ES-I3 (cell line): ENCODE results near the gene OR2A5.
"Not testable (repeated sequence)": the region's sequence is repeated elsewhere in the genome, so short reads cannot be mapped to it uniquely, and the experiment has no call there.

Experiments
- H3K36me3 ChIP-seq: 2 replicates; pipeline ENCODE4 v1.6.1; 2013; ENCODE audit warnings: mild to moderate bottlenecking, low read length, control low read depth, moderate library complexity; ENCODE audit not compliant: insufficient read depth
- H3K4me1 ChIP-seq: 2 replicates; pipeline ENCODE4 v1.6.1; 2013; ENCODE audit warnings: mild to moderate bottlenecking, control low read depth, low read length; ENCODE audit not compliant: insufficient read depth
- H3K9ac ChIP-seq: 2 replicates; pipeline ENCODE4 v1.6.1; 2013; ENCODE audit warnings: low read depth, mild to moderate bottlenecking, low read length, moderate library complexity
- H3K9me3 ChIP-seq: 2 replicates; pipeline ENCODE4 v1.6.1; 2013; ENCODE audit warnings: mild to moderate bottlenecking, low read length, moderate library complexity; ENCODE audit not compliant: control insufficient read depth, insufficient read depth

The OR2A5 gene, protein sequence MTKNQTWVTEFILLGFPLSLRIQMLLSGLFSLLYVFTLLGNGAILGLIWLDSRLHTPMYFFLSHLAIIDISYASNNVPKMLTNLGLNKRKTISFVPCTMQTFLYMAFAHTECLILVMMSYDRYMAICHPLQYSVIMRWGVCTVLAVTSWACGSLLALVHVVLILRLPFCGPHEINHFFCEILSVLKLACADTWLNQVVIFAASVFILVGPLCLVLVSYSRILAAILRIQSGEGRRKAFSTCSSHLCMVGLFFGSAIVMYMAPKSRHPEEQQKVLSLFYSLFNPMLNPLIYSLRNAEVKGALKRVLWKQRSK

DNA sequence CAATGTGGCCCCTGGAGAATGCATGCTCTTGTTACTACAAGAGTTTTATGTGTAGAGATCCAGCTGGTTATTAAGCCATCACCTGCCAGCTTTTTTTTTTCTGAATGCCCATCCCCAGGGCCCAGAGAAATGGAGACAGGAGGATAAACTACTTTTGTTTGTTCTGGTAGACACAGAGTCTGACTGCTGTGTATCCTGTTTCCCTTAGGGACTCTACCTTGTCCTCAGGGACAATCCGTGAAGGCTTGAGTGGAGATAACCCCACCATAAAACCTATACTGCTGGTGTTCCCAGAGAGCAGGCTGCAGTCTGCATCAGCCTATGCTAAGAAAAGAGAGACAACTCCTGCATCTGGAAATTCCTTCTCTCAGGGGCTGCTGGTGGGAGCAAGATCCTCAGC, at the start of gene OR2A5:
Gene OR2A5 (plus strand): TSS at position 301 of the 400 bp plus-strand sequence. CDS start 1,454 bp downstream, outside the sequence.
- Histone ChIP-seq H3K4me1 (no peaks in the 10 kb centered on the region), H3K9me3 (no peaks in the 10 kb centered on the region), H3K9ac (no peak within 1 kb of the TSS), H3K36me3 (no peaks in the 10 kb centered on the region)

DNA sequence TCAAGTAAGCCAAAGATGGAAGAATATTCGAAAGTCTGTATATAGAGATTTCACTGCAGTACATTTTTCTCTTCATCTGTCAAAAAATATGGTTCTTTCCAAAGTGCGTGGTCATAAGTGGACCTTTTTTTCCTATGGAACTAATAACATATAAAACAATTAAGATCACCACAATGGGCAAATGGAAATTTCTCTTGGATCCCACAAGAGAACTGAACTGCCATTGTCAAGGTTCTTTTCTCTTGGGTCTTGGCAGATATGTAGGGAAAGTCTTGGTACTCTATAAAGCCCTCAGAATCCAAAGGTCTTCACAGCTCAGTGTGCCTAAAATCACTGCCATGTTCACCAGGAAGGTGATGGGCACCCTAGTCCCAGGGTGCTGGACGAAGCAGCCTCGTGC, 48.7 kb upstream of the OR2A5 start, which contains the start of gene OR6B1:
Gene OR6B1 (plus strand): TSS at position 301 of the 400 bp plus-strand sequence. CDS start 3,677 bp downstream, outside the sequence.
- Histone ChIP-seq H3K36me3 (no peaks in the 10 kb centered on the region), H3K9ac (no peak within 1 kb of the TSS), H3K9me3 (no peaks in the 10 kb centered on the region), H3K4me1 (no peaks in the 10 kb centered on the region)

DNA sequence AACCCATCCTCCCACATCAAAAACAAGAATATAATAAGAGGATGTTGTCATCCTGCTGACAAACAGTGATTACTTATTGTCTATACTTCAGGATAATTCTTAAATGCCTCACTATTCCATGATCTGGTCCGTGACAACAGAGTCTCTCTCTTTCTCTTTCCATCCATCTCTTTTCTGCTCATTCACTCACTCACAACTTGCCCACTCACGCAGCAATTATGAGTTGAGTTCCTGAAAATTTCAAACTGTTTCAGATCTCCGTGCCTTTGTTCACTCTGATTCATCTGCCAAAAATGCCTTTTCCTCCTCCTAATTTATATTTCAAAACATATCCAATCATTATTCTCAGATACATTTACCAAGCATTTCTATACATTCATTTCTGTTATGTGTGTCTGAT, 47.2 kb upstream of the OR2A5 start:
- H3K36me3 ChIP-seq: no peaks in the 10 kb centered on the region
- no peaks in the 10 kb centered on the region for H3K9me3 ChIP-seq
- H3K4me1 ChIP-seq: no peaks in the 10 kb centered on the region
- no peak overlapping the region for H3K9ac ChIP-seq

DNA sequence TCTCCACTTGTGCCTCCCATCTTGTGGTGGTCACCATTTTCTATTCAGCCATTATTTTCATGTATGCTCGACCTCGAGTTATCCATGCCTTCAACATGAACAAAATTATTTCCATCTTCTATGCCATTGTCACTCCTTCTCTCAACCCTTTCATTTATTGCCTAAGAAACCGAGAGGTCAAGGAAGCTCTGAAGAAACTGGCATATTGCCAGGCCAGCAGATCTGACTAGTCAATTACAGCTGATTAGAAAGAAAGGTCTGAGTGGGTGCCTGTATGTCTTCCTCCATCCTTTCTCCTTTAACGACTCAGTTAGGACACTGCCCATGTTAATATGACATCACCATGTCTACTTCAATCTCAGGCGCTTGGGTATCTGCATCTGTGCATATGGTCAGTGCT, 44.0 kb upstream of the OR2A5 start:
- no peaks in the 10 kb centered on the region for H3K4me1 ChIP-seq
- H3K9ac ChIP-seq: no peak overlapping the region
- no peaks in the 10 kb centered on the region for H3K9me3 ChIP-seq
- no peaks in the 10 kb centered on the region for H3K36me3 ChIP-seq

DNA sequence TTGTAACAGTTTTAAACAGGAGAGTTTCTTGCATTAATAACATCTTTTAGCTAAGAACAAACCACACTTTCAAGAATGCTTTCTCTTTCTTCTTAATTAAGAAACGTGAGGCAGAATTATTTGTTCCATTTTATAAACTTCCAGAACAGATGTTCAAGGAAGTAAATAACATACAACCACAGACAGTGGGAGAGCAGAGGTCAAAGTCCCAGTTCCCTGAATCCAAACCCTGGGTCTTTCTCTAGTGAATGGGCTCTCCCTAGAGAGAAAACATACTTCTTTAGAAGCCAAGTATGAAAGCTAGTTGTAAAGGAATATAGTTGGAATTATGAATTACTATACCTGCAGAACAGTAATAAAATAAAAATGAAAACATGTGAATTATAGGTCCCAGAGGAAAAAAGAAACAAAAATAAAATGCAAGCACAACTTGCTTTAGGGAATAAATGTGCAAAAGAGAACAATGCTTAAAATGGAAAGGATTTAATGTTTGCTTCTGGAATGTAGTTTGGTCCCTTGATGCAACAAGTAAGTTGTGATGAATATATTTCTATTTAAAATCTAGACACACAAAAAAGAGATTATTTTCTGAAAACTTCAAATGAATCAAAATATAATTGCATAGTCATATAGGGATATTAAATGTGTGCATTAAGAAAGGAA, 42.6 kb upstream of the OR2A5 start:
- H3K9me3 ChIP-seq: no peaks in the 10 kb centered on the region
- no peaks in the 10 kb centered on the region for H3K4me1 ChIP-seq
- no peaks in the 10 kb centered on the region for H3K36me3 ChIP-seq
- no peak overlapping the region for H3K9ac ChIP-seq

DNA sequence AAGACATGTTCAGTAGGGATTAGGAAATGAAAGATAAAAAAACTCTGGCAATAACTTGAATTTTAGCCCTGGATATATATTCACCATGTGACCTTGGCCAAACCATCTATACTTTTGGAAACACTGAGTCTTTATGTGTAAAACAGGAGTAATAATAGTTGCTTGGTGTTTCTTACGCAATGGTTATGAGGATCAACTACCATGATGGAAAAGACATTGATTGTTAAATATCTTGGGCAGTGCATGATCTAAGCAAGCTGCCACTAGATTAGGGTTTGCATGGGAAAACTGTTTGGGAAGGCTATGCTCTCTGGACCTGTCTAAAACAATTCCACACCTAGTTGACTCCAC, 42.1 kb upstream of the OR2A5 start:
- H3K4me1 ChIP-seq: no peaks in the 10 kb centered on the region
- no peaks in the 10 kb centered on the region for H3K36me3 ChIP-seq
- no peaks in the 10 kb centered on the region for H3K9me3 ChIP-seq
- H3K9ac ChIP-seq: no peak overlapping the region

DNA sequence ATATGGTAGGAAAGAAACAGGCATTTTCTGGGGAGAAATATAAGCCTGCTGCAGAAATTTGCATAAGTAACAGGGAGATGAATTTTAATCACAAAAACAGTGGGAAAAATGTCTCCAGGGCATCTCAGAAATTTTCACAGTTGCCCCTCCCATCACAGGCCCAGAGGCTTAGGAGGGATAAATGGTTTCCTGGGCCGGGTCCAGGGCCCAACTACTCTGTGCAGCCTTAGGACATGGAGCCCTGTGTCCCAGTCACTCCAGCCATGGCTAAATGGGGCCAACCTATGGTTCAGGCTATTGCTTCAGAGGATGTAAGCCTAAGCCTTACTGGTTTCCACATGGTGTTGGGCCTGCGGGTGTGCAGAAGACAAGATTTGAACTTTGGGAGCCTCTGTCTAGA, 39.4 kb upstream of the OR2A5 start:
- Histone ChIP-seq H3K36me3 (no peaks in the 10 kb centered on the region), H3K9ac (no peak overlapping the region), H3K4me1 (no peaks in the 10 kb centered on the region), H3K9me3 (no peaks in the 10 kb centered on the region)

DNA sequence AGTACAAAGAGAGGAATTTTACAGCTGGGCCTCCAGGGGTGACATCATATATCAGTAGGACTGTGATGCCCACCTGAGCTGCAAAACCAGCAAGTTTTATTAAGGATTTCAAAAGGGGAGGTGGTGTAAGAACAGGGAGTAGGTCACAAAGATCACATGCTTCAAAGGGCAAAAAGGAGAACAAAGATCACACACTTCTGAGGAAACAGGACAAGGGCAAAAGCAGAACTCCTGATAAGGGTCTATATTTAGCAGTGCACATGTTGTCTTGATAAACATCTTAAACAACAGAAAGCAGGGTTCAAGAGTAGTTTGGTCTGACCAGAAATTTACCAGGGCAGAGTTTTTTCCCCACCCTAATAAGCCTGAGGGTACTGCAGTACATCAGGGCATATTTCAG, 38.7 kb upstream of the OR2A5 start:
- H3K9ac ChIP-seq, H3K36me3 ChIP-seq, H3K4me1 ChIP-seq, H3K9me3 ChIP-seq: not testable (repeated sequence)

DNA sequence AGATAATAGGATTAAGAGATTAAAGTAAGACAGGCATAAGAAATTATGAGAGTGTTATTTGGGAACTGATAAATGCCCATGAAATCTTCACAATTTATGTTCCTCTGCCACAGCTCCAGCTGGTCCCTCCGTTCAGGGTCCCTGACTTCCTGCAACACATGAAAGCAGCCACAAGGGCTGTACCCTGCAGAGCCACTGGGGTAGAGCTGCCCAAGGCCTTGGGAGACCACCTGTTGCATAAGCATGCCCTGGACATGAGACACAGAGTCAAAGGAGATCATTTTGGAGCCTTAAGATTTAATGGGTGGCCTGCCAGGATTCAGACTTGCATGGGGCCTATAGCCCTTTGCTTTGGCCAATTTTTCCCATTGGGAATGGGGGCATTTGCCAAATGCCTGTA, 37.9 kb upstream of the OR2A5 start:
- not testable (repeated sequence) for H3K9me3 ChIP-seq, H3K36me3 ChIP-seq, H3K4me1 ChIP-seq, H3K9ac ChIP-seq

DNA sequence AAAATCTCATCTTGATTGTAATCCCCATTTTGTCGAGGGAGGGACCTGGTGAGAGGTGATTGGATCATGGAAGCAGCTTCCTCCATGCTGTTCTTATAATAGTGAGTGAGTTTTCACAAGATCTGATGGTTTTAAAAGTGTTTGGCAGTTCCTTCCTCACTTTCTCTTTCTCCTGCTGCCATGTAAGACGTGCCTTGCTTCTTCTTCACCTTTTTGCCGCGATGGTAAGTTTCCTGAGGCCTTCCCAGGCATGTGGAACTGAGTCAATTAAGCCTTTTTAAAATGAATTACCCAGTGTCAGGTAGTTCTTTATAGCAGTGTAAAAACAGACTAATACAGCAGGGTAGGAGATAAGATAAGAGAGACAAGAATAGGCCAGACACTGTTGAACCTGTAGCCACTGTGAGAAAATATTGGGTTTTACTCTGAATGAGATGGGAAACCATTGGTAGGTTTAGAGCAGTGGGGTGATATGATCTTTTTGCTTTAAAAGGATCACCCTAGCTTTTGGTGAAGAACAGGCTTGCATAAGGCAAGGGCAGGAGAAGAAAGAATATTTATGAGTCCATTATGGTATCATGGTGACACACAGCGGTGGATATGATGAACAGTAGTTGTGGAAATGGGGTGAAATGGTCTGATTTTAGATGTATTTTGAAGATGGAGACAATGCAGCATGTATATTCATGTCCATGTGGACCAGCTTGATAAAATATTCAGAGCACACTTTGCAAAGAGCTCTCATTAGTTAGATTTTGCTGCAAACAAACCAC, 37.1 kb upstream of the OR2A5 start:
- Histone ChIP-seq H3K9ac (no peak overlapping the region), H3K9me3 (no peaks in the 10 kb centered on the region), H3K36me3 (no peaks in the 10 kb centered on the region), H3K4me1 (no peaks in the 10 kb centered on the region)

DNA sequence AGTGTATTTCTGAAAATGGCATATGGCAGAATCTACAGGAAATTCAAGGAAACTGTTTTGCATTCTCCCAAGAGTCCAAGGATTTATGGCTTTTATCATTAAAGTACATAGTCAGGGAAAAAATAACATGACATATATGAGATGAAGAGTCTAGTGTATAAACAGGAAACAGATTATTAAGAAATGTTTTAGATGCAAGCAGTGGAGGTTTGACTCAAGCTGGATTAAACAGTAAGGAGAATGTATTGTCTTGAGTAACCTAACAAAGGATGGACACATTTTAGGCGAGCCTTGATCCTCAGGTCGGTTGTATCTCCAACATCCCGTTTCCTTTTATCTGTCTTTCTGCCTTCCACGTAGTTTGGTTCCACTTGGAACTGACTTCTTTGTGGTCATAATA, 30.7 kb upstream of the OR2A5 start:
- Histone ChIP-seq H3K4me1 (no peaks in the 10 kb centered on the region), H3K36me3 (no peaks in the 10 kb centered on the region), H3K9me3 (no peaks in the 10 kb centered on the region), H3K9ac (no peak overlapping the region)

DNA sequence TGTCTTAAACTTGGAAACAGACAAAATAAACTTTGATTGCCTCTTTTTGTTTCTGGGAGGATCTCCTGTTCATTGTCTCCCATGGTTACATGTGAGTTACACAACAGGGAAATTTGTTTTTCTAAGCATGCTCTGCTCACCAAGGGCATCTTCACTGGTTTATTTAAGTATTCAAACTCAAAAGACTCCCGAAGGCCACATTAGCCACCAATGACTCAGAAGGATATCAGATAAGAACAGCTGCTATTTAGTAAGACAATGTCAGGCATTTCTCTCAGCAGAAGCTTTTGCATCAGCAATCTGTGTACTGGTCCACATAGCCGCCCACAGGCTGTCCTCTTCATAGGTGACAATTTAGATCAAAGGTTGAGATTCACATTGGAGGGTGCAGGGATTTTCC, 29.3 kb upstream of the OR2A5 start:
- H3K9ac ChIP-seq: no peak overlapping the region
- no peaks in the 10 kb centered on the region for H3K4me1 ChIP-seq

DNA sequence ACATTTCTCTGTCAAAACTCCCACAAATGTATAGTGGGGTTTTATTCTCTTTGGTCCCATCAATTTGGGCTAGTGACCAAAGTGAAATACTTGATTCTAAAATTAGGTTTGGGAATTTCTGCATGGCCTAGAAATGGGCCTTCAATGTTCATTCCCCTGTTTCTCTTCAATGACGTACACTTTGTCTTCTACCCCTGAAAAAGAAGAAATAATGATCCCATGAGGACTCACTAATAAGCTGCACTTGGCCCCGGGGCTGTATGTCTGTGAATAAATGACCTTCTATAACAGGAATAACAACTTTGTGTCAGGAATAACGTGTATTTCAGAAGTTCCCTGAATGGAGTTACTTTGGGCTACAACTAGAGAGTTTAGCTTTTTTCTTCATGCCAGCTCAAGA, 28.4 kb upstream of the OR2A5 start:
- no peak overlapping the region for H3K9ac ChIP-seq
- no peaks in the 10 kb centered on the region for H3K36me3 ChIP-seq
- H3K4me1 ChIP-seq: no peaks in the 10 kb centered on the region
- H3K9me3 ChIP-seq: no peaks in the 10 kb centered on the region

More for the DNA sequence above, 29.3 kb upstream of the OR2A5 start:
- Histone ChIP-seq H3K36me3 (no peaks in the 10 kb centered on the region), H3K9me3 (no peaks in the 10 kb centered on the region)

DNA sequence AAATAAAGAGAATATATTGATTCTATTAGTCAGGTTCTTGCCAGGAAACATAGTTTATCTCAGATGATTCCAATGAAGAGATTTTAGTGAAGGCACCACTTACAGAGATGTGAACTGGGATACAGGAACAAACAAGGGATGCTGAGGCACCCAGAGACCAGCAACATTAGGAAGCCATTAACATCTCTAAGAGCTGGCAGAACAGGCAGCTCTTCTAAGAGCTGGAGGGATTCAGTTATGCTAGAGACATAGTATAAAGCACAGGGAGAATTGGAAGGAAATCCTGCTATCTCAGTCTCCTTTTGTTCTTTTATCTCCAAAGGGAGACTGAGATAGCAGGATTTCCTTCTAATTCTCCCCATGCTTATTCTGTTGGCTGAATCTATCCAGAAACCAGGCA, 26.6 kb upstream of the OR2A5 start:
- Histone ChIP-seq H3K4me1 (no peaks in the 10 kb centered on the region), H3K9ac (no peak overlapping the region), H3K9me3 (no peaks in the 10 kb centered on the region), H3K36me3 (no peaks in the 10 kb centered on the region)
